NCI-H446 treated with DMSO at 0.1 percent for 48 hours (cell line): Measurements from ENCODE around the gene RAVER1.
"Not testable (repeated sequence)": the region's sequence is repeated elsewhere in the genome, so short reads cannot be mapped to it uniquely, and the experiment has no call there.

Experiments
- DNase-seq: peaks from one replicate; lab custom pipeline; 2025; lab: John Stamatoyannopoulos, UW

Gene RAVER1

GRCh38 chr19:10290357-10290875, 42.9 kb downstream of the RAVER1 start:
- no peak for DNase-seq

DNA sequence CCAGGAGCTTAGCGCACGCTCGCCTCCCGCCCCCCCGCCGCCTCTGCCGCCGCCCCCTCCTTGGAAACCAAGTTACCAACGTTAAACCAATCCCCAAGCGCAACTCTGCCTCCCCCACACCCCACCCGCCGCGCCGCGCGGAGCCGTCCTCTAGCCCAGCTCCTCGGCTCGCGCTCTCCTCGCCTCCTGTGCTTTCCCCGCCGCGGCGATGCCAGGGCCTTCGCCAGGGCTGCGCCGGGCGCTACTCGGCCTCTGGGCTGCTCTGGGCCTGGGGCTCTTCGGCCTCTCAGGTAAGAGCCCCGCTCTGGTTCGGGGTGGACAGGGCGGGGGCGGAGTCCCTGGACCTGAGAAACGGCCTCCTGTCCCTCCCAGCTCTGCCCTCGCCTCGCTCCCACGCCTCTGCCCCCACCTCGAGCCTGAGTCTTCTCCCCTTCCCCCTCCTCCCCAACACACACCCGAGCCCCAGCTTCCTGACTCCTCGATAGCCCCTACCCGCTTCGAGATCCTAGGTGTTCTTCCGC, 43.4 kb downstream of the RAVER1 start, which contains the start of gene ICAM5:
Gene ICAM5 (plus strand): TSS at position 117 of the 521 bp plus-strand sequence. CDS start 92 bp downstream, at position 209.
- peak; percentile 71 for DNase-seq

DNA sequence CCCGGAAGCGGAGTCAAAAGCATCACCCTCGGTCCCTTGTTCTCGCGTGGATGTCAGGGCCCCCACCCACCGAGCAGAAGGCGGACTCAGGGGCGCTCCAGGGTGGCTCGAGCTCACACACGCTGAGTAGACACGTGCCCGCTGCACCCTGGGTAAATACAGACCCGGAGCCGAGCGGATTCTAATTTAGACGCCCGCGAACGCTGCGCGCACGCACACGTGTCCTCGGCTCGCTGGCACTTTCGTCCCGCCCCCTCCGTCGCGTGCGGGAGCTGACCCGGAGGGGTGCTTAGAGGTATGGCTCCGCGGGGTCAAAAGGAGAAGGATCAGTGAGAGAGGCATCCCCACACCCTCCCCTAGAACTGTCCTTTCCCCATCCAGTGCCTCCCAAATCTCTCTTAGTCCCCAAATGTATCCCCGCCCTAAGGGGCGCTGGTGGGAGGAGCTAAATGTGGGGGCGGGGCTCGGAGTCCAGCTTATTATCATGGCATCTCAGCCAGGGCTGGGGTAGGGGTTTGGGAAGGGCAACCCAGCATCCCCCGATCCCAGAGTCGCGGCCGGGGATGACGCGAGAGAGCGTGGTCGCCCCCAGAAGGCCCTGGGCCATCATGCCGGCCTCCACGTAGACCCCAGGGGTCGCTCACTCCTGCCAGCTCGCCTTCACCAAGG, 44.0 kb downstream of the RAVER1 start:
- DNase-seq: peak; percentile 71

GRCh38 chr19:10288662-10289166, 44.6 kb downstream of the RAVER1 start:
- DNase-seq: peak; percentile 53

GRCh38 chr19:10286803-10287737, 46.3 kb downstream of the RAVER1 start, which contains the start of gene ICAM4:
Gene ICAM4 (plus strand): TSS chr19:10286955. CDS start chr19:10287013, 58 bp downstream.
- DNase-seq: no peak

DNA sequence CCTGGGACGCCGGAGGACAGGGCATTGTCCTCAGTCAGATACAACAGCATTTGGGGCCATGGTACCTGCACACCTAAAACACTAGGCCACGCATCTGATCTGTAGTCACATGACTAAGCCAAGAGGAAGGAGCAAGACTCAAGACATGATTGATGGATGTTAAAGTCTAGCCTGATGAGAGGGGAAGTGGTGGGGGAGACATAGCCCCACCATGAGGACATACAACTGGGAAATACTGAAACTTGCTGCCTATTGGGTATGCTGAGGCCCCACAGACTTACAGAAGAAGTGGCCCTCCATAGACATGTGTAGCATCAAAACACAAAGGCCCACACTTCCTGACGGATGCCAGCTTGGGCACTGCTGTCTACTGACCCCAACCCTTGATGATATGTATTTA, 47.9 kb downstream of the RAVER1 start:
- no peak for DNase-seq

DNA sequence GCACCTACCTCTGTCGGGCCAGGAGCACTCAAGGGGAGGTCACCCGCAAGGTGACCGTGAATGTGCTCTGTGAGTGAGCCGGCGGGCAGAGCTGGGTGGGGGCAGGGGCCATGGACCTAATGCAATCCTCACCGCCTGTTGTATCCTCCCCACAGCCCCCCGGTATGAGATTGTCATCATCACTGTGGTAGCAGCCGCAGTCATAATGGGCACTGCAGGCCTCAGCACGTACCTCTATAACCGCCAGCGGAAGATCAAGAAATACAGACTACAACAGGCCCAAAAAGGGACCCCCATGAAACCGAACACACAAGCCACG, 48.4 kb downstream of the RAVER1 start:
- DNase-seq: no peak

DNA sequence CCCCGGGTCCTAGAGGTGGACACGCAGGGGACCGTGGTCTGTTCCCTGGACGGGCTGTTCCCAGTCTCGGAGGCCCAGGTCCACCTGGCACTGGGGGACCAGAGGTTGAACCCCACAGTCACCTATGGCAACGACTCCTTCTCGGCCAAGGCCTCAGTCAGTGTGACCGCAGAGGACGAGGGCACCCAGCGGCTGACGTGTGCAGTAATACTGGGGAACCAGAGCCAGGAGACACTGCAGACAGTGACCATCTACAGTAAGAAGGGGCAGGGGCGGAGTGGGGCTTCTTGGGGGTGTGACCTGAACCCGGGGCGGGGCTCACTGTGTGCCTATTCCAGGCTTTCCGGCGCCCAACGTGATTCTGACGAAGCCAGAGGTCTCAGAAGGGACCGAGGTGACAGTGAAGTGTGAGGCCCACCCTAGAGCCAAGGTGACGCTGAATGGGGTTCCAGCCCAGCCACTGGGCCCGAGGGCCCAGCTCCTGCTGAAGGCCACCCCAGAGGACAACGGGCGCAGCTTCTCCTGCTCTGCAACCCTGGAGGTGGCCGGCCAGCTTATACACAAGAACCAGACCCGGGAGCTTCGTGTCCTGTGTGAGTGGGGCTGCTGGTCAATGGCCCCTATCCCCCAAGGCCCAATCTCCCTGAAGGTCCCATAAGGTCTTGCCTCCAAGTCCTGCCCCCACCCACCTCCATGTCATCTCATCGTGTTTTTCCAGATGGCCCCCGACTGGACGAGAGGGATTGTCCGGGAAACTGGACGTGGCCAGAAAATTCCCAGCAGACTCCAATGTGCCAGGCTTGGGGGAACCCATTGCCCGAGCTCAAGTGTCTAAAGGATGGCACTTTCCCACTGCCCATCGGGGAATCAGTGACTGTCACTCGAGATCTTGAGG, 49.0 kb downstream of the RAVER1 start:
- DNase-seq: no peak

DNA sequence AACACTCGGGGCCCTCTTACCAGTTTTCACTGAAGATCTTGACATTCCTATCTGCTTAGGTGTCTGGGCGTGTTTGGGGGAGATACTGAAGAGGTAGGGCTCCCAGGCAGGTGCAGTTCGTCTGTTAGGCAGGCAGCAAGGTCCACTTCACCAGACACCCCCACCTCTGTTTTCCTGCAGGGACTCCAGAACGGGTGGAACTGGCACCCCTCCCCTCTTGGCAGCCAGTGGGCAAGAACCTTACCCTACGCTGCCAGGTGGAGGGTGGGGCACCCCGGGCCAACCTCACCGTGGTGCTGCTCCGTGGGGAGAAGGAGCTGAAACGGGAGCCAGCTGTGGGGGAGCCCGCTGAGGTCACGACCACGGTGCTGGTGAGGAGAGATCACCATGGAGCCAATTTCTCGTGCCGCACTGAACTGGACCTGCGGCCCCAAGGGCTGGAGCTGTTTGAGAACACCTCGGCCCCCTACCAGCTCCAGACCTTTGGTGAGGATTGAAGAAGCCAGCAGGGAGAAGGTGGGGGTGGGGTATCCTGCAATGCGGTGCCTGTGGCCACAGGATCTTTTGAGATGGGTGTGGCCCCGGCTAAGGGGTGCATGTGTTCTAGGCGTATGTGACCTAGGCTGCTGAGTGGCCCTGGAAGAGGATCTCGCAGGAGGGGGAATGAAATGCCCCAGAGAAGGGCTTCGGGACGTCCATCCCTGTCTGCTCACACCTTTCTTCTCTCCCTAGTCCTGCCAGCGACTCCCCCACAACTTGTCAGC, 49.8 kb downstream of the RAVER1 start:
- no peak for DNase-seq

DNA sequence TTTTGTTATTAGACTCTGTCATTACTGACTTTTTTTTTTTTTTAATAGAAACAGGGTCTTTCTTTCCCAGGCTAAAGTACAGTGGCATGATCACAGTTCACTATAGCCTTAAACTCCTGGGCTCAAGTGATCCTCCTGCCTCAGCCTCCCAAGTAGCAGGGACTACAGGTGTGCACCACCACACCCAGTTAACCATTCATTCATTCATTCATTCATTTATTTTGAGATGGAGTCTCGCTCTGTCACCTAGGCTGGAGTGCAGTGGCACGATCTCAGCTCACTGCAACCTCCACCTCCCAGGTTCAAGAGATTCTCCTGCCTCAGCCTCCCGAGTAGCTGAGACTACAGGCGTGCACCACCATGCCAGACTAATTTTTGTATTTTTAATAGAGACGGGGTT, 51.3 kb downstream of the RAVER1 start:
- DNase-seq: not testable (repeated sequence)

- DNase-seq: no peak
Measured at GRCh38 chr19:10279737-10280442, 53.4 kb downstream of the RAVER1 start.

GRCh38 chr19:10278935-10279334, 54.4 kb downstream of the RAVER1 start:
- no peak for DNase-seq

DNA sequence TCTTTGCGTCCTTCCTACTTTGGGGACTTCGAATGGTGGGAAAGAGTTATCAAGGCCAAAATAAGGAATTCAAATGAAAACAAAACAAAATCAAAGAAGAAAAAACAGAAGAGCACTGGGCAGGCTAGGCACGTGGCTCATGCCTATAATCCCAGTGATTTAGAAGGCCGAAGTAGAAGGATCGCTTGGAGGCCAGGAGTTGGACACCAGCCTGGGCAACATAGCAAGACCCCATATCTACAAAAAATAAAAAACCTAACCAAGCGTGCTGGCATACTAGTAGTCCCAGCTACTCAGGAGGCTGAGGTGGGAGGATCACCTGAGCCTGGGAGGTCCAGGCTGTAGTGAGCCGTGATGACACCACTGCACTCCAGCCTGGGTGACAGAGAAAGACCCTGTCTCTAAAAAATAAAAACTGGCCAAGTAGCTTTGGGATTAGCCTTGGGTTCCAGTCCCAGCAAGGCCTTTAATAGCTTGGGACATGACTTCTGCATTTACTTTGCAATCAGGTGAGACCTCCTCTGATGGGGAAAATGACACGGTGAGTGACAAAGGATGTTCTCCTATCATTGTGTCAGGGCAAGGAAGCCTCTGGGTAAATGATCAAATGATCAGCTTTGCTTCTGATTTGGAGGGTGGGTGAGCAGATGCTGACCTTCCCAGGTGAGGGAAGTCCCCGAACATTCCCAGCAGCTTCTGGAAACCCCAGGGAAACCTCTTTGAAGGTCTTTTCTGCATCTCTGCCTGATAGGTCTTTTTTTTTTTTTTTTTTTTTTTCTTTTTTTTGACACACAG, 55.3 kb downstream of the RAVER1 start:
- DNase-seq: no peak

DNA sequence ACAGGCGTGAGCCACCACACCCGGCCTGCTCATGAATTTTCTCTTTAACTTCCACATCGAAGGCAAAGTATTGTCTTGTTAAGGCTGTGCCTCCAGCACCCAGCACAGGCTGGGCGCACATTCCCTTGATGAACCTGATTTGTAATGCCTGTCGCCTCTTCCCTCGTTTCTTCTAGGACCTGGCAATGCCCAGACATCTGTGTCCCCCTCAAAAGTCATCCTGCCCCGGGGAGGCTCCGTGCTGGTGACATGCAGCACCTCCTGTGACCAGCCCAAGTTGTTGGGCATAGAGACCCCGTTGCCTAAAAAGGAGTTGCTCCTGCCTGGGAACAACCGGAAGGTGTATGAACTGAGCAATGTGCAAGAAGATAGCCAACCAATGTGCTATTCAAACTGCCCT, 58.7 kb downstream of the RAVER1 start:
- DNase-seq: no peak

- DNase-seq: no peak
Measured at GRCh38 chr19:10271543-10272086, 61.7 kb downstream of the RAVER1 start.

DNA sequence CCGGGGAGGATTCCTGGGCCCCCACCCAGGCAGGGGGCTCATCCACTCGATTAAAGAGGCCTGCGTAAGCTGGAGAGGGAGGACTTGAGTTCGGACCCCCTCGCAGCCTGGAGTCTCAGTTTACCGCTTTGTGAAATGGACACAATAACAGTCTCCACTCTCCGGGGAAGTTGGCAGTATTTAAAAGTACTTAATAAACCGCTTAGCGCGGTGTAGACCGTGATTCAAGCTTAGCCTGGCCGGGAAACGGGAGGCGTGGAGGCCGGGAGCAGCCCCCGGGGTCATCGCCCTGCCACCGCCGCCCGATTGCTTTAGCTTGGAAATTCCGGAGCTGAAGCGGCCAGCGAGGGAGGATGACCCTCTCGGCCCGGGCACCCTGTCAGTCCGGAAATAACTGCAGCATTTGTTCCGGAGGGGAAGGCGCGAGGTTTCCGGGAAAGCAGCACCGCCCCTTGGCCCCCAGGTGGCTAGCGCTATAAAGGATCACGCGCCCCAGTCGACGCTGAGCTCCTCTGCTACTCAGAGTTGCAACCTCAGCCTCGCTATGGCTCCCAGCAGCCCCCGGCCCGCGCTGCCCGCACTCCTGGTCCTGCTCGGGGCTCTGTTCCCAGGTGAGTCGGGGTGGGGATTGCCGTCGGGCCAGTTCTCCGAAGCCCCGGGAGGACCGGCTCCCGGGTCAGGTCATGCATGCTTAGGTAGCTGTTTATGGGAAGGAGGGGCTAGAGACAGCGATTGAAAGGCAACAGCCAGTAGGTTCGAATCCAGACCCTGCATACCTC, 62.5 kb downstream of the RAVER1 start, which contains the start of gene ICAM1:
Gene ICAM1 (plus strand): TSS at position 505 of the 779 bp plus-strand sequence. CDS start 40 bp downstream, at position 545.
- no peak for DNase-seq

GRCh38 chr19:10270180-10270615, 63.1 kb downstream of the RAVER1 start:
- no peak for DNase-seq
